ENCODE results near the gene MYBPHL. TPM values are rescaled to one million over a fixed set of nuclear protein-coding genes. Genes with fewer than 3 reads are reported as not detected.

MYBPHL gene
- total RNA-seq: not detected

GRCh38 chr1:109306832-109307273 lies at the start of gene MYBPHL:
MYBPHL (minus strand) TSS chr1:109307011; CDS start chr1:109306991, 20 bp downstream.

GRCh38 chr1:109282952-109283747 lies 23.7 kb downstream of the MYBPHL start, which contains the start of gene PSRC1:
PSRC1 (minus strand) TSS chr1:109283145.

GRCh38 chr1:109248797-109249629 lies 57.8 kb downstream of the MYBPHL start, which contains the start of gene CELSR2:
CELSR2 (plus strand) TSS chr1:109249539; CDS start chr1:109250080, 541 bp downstream.

Other genes with a start within 250 kb of the MYBPHL start
- gene TAF13, start 231.0 kb downstream of the MYBPHL start, total RNA-seq: 10 to 100 TPM; 19.4 to 21.4 TPM
- 10 to 100 TPM; 27.2 to 28.4 TPM for gene TMEM167B, start 216.2 kb downstream of the MYBPHL start, total RNA-seq
- gene ELAPOR1, start 192.9 kb downstream of the MYBPHL start, total RNA-seq: 1 to 10 TPM; 2.3 to 2.4 TPM
- gene SARS1, start 93.1 kb downstream of the MYBPHL start, total RNA-seq: 100 to 1,000 TPM; 148 to 155 TPM
- 1 to 10 TPM; 5.0 to 5.7 TPM for gene CELSR2, start 57.5 kb downstream of the MYBPHL start, total RNA-seq
- 10 to 100 TPM; 21.9 to 24.7 TPM for gene PSRC1, start 23.9 kb downstream of the MYBPHL start, total RNA-seq
- 1 to 10 TPM; 3.5 to 3.9 TPM for gene SORT1, start 90.9 kb upstream of the MYBPHL start, total RNA-seq
- 100 to 1,000 TPM; 138 TPM for gene PSMA5, start 119.4 kb upstream of the MYBPHL start, total RNA-seq
- not detected for gene SYPL2, start 159.5 kb upstream of the MYBPHL start, total RNA-seq
- gene ATXN7L2, start 176.9 kb upstream of the MYBPHL start, total RNA-seq: 10 to 100 TPM; 10.7 to 12.7 TPM
- 10 to 100 TPM; 23.6 to 28.9 TPM for gene CYB561D1, start 187.1 kb upstream of the MYBPHL start, total RNA-seq
- gene AMIGO1, start 202.7 kb upstream of the MYBPHL start, total RNA-seq: 1 to 10 TPM; 7.0 to 7.3 TPM
- under 1 TPM; 0.29 to 0.50 TPM for gene GPR61, start 232.9 kb upstream of the MYBPHL start, total RNA-seq
- gene GNAI3, start 241.6 kb upstream of the MYBPHL start, total RNA-seq: 1 to 10 TPM; 9.3 to 9.7 TPM

Measured in activated naive CD4-positive, alpha-beta T cell treated with anti-CD3 and anti-CD28 coated beads, Interleukin-2, amount 10 ng/mL, durations not matched to agents 5 hours and 36 hours (primary cell).